WTC11 (cell line): Measurements from ENCODE around the gene DIDO1.

ENCODE experiments used
- SP1 ChIP-seq: sonication (generic); formaldehyde crosslinking; conservative IDR thresholded peaks from 2 replicates; pipeline ENCODE4 v1.8.1; 2022; ENCODE audit warnings: missing genetic modification reagents
- TF ChIP-seq, protein P1 (sequence below): sonication (generic); formaldehyde crosslinking; IDR thresholded peaks from 2 replicates; pipeline ENCODE4 v1.8.1; 2022; ENCODE audit warnings: missing genetic modification reagents, borderline replicate concordance
- TF ChIP-seq, protein P2 (sequence below): fragments of 200-600 bp; IDR thresholded peaks from 2 replicates; pipeline ENCODE4 v1.8.0; 2022; ENCODE audit warnings: antibody characterized with exemption
- TF ChIP-seq, protein P3 (sequence below): fragments of 250-450 bp; sonication (Bioruptor Pico); IDR thresholded peaks from 2 replicates; pipeline ENCODE4 v2.1.2; 2022; ENCODE audit warnings: mild to moderate bottlenecking, moderate library complexity
- TF ChIP-seq, protein P4 (sequence below): sonication (generic); formaldehyde crosslinking; IDR thresholded peaks from 2 replicates; pipeline ENCODE4 v1.8.1; 2022; ENCODE audit warnings: low read depth, missing genetic modification reagents, borderline replicate concordance
- TF ChIP-seq, protein P5 (sequence below): sonication (generic); formaldehyde crosslinking; IDR thresholded peaks from 2 replicates; pipeline ENCODE4 v1.8.1; 2023; ENCODE audit warnings: mild to moderate bottlenecking, moderate library complexity, missing genetic modification reagents

DNA sequence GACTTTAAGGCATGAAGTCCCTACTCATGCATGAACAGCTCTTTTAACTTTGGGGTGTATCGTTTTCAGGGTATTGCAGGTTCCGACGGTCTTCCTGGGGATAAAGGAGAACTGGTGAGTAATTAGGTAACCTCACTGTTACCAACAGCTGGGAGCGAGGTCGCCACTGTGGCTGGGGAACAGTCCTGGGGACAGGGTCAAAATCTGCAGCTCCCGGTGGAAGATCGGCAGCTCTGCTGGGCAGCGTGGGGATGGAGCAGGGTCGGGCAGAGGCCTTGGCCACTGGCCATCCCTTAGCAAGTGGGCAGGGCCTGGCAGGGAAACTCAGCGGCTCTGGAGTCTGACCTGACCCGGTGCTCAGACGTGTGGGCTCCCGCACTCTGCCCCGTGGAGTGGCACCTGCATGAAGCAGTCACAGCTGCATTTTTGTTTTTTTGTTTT lies 93.3 kb downstream of the DIDO1 start:
- TF ChIP-seq, protein P1, sequence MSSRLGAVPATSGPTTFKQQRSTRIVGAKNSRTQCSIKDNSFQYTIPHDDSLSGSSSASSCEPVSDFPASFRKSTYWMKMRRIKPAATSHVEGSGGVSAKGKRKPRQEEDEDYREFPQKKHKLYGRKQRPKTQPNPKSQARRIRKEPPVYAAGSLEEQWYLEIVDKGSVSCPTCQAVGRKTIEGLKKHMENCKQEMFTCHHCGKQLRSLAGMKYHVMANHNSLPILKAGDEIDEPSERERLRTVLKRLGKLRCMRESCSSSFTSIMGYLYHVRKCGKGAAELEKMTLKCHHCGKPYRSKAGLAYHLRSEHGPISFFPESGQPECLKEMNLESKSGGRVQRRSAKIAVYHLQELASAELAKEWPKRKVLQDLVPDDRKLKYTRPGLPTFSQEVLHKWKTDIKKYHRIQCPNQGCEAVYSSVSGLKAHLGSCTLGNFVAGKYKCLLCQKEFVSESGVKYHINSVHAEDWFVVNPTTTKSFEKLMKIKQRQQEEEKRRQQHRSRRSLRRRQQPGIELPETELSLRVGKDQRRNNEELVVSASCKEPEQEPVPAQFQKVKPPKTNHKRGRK (CRISPR knock-in tag): no peak
- TF ChIP-seq, protein P2, sequence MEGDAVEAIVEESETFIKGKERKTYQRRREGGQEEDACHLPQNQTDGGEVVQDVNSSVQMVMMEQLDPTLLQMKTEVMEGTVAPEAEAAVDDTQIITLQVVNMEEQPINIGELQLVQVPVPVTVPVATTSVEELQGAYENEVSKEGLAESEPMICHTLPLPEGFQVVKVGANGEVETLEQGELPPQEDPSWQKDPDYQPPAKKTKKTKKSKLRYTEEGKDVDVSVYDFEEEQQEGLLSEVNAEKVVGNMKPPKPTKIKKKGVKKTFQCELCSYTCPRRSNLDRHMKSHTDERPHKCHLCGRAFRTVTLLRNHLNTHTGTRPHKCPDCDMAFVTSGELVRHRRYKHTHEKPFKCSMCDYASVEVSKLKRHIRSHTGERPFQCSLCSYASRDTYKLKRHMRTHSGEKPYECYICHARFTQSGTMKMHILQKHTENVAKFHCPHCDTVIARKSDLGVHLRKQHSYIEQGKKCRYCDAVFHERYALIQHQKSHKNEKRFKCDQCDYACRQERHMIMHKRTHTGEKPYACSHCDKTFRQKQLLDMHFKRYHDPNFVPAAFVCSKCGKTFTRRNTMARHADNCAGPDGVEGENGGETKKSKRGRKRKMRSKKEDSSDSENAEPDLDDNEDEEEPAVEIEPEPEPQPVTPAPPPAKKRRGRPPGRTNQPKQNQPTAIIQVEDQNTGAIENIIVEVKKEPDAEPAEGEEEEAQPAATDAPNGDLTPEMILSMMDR: no peak
- TF ChIP-seq, protein P3, sequence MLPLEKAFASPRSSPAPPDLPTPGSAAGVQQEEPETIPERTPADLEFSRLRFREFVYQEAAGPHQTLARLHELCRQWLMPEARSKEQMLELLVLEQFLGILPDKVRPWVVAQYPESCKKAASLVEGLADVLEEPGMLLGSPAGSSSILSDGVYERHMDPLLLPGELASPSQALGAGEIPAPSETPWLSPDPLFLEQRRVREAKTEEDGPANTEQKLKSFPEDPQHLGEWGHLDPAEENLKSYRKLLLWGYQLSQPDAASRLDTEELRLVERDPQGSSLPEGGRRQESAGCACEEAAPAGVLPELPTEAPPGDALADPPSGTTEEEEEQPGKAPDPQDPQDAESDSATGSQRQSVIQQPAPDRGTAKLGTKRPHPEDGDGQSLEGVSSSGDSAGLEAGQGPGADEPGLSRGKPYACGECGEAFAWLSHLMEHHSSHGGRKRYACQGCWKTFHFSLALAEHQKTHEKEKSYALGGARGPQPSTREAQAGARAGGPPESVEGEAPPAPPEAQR (CRISPR knock-in tag): no peak
- TF ChIP-seq SP1 (CRISPR knock-in tag): no peak; the same call in 1 of the 2 replicates
- TF ChIP-seq, protein P4, sequence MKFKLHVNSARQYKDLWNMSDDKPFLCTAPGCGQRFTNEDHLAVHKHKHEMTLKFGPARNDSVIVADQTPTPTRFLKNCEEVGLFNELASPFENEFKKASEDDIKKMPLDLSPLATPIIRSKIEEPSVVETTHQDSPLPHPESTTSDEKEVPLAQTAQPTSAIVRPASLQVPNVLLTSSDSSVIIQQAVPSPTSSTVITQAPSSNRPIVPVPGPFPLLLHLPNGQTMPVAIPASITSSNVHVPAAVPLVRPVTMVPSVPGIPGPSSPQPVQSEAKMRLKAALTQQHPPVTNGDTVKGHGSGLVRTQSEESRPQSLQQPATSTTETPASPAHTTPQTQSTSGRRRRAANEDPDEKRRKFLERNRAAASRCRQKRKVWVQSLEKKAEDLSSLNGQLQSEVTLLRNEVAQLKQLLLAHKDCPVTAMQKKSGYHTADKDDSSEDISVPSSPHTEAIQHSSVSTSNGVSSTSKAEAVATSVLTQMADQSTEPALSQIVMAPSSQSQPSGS (CRISPR knock-in tag): no peak
- TF ChIP-seq, protein P5, sequence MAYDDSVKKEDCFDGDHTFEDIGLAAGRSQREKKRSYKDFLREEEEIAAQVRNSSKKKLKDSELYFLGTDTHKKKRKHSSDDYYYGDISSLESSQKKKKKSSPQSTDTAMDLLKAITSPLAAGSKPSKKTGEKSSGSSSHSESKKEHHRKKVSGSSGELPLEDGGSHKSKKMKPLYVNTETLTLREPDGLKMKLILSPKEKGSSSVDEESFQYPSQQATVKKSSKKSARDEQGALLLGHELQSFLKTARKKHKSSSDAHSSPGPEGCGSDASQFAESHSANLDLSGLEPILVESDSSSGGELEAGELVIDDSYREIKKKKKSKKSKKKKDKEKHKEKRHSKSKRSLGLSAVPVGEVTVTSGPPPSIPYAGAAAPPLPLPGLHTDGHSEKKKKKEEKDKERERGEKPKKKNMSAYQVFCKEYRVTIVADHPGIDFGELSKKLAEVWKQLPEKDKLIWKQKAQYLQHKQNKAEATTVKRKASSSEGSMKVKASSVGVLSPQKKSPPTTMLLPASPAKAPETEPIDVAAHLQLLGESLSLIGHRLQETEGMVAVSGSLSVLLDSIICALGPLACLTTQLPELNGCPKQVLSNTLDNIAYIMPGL (CRISPR knock-in tag): no peak
